Suppressor macrophage (primary cell): Measurements from ENCODE around the gene CHRNA1.

Experiments used
- DNase-seq, 4 experiments: peaks; one replicate each; pipeline ENCODE4 v3.0.0-alpha.2; 2020 to 2022

The CHRNA1 gene

GRCh38 chr2:174781996-174782395 is 17.7 kb upstream of the CHRNA1 start:
- no peak for DNase-seq

GRCh38 chr2:174781298-174781697 is 17.0 kb upstream of the CHRNA1 start:
- DNase-seq = no peak

- DNase-seq = no peak
These were observed 16.6 kb upstream of the CHRNA1 start for GRCh38 chr2:174780856-174781255.

GRCh38 chr2:174780191-174780840 is 16.0 kb upstream of the CHRNA1 start:
- no peak for DNase-seq

GRCh38 chr2:174779361-174779928 is 15.2 kb upstream of the CHRNA1 start:
- no peak for DNase-seq

- DNase-seq = peak; percentile 89 to 95 (median 91)
These were observed 14.1 kb upstream of the CHRNA1 start for GRCh38 chr2:174778085-174778981.

- no peak for DNase-seq
These were observed 13.2 kb upstream of the CHRNA1 start for GRCh38 chr2:174777347-174778084.

- no peak for DNase-seq
These were observed 12.4 kb upstream of the CHRNA1 start for GRCh38 chr2:174776675-174777074.

GRCh38 chr2:174776223-174776622 is 12.0 kb upstream of the CHRNA1 start:
- no peak for DNase-seq

- peak; percentile 14 to 48 (median 38) for DNase-seq
These were observed 11.3 kb upstream of the CHRNA1 start for GRCh38 chr2:174775571-174775980.

GRCh38 chr2:174774886-174775285 is 10.6 kb upstream of the CHRNA1 start:
- DNase-seq = no peak

- DNase-seq = peak in 2 of 4 experiments; percentile 35 to 39
These were observed 8.9 kb upstream of the CHRNA1 start for GRCh38 chr2:174773215-174773614.

- no peak for DNase-seq
These were observed 8.2 kb upstream of the CHRNA1 start for GRCh38 chr2:174772472-174772801.

- peak; percentile 67 to 83 (median 78) for DNase-seq
These were observed 7.6 kb upstream of the CHRNA1 start for GRCh38 chr2:174771631-174772471.

- no peak for DNase-seq
These were observed 6.9 kb upstream of the CHRNA1 start for GRCh38 chr2:174771136-174771535.

- DNase-seq = no peak
These were observed 4.3 kb upstream of the CHRNA1 start for GRCh38 chr2:174768557-174768956.

- DNase-seq = peak in 2 of 4 experiments; percentile 53 to 55
These were observed 2.0 kb upstream of the CHRNA1 start for GRCh38 chr2:174766271-174766670.

- DNase-seq = no peak
These were observed 1.3 kb upstream of the CHRNA1 start for GRCh38 chr2:174765576-174765975.

GRCh38 chr2:174763780-174764179 is 492 bp downstream of the CHRNA1 start:
- DNase-seq = no peak

GRCh38 chr2:174762464-174762863 is 1.8 kb downstream of the CHRNA1 start:
- DNase-seq = no peak

GRCh38 chr2:174761837-174762236 is 2.4 kb downstream of the CHRNA1 start:
- no peak for DNase-seq
